ENCODE data around the gene DNAJB13.
A peak's percentile ranks its signal among the peaks of the same experiment; 100 is the strongest.

DNAJB13 gene

GRCh38 chr11:74000307-74001133 is 49.7 kb downstream of the DNAJB13 start:
- no peak for DNase-seq (ENCODE audit: low spot score)

- no peak for DNase-seq (ENCODE audit: low spot score)
Measured at GRCh38 chr11:74001822-74002286, 51.0 kb downstream of the DNAJB13 start.

- DNase-seq (ENCODE audit: low spot score), result no peak
Measured at GRCh38 chr11:74002832-74003231, 52.0 kb downstream of the DNAJB13 start.

GRCh38 chr11:74004046-74004695 is 53.3 kb downstream of the DNAJB13 start:
- DNase-seq (ENCODE audit: low spot score), result no peak

- DNase-seq (ENCODE audit: low spot score), result no peak
Measured at GRCh38 chr11:74004759-74005615, 54.2 kb downstream of the DNAJB13 start.

- DNase-seq (ENCODE audit: low spot score), result no peak
Measured at GRCh38 chr11:74005721-74006517, 55.1 kb downstream of the DNAJB13 start.

GRCh38 chr11:74006743-74007304 is 56.0 kb downstream of the DNAJB13 start:
- no peak for DNase-seq (ENCODE audit: low spot score)

- DNase-seq (ENCODE audit: low spot score), result no peak
Measured at GRCh38 chr11:74007691-74008372, 57.0 kb downstream of the DNAJB13 start.

- DNase-seq (ENCODE audit: low spot score), result no peak
Measured at GRCh38 chr11:74008373-74009229, 57.8 kb downstream of the DNAJB13 start, which contains the start of gene UCP3. Gene UCP3 (minus strand): TSS chr11:74009085. CDS start chr11:74007042, 2,043 bp downstream.

GRCh38 chr11:74009230-74009547 is 58.4 kb downstream of the DNAJB13 start:
- no peak for DNase-seq (ENCODE audit: low spot score)

- no peak for DNase-seq (ENCODE audit: low spot score)
Measured at GRCh38 chr11:74009675-74010305, 59.0 kb downstream of the DNAJB13 start.

- DNase-seq (ENCODE audit: low spot score), result no peak
Measured at GRCh38 chr11:74010306-74011300, 59.8 kb downstream of the DNAJB13 start.

- DNase-seq (ENCODE audit: low spot score), result no peak
Measured at GRCh38 chr11:74011360-74012073, 60.7 kb downstream of the DNAJB13 start.

- no peak for DNase-seq (ENCODE audit: low spot score)
Measured at GRCh38 chr11:74012074-74012809, 61.4 kb downstream of the DNAJB13 start.

- no peak for DNase-seq (ENCODE audit: low spot score)
Measured at GRCh38 chr11:74013141-74013540, 62.3 kb downstream of the DNAJB13 start.

GRCh38 chr11:74014880-74015279 is 64.1 kb downstream of the DNAJB13 start:
- peak; percentile 43 for DNase-seq (ENCODE audit: low spot score)
